K562 (cell line): ENCODE results near the gene ZMYND15. TPM values are rescaled to one million over a fixed set of nuclear protein-coding genes. Genes with fewer than 3 reads are reported as not detected.

Experiments used
- ARID1B ChIP-seq: fragments of 450-650 bp; IDR thresholded peaks from 2 replicates; pipeline ENCODE4 v1.6.1; 2016; ENCODE audit warnings: antibody characterized with exemption, mild to moderate bottlenecking, inconsistent platforms
- FIP1L1 ChIP-seq: fragments of 200-400 bp; formaldehyde crosslinking; IDR thresholded peaks from 2 replicates; pipeline ENCODE4 v1.6.1; 2018; ENCODE audit warnings: mild to moderate bottlenecking, low read depth, low read length; ENCODE audit not compliant: poor library complexity, severe bottlenecking
- FOXA1 ChIP-seq: fragments of 450-650 bp; IDR thresholded peaks from 2 replicates; pipeline ENCODE4 v1.6.1; 2016; ENCODE audit warnings: mild to moderate bottlenecking, borderline replicate concordance
- FOXO4 ChIP-seq: fragments of 450-650 bp; formaldehyde crosslinking; IDR thresholded peaks from 2 replicates; pipeline ENCODE4 v1.4.0; 2020; ENCODE audit warnings: mild to moderate bottlenecking, moderate library complexity
- GATA2 ChIP-seq: sonication (generic); formaldehyde crosslinking; IDR thresholded peaks from 2 replicates; pipeline ENCODE4 v1.4.0; 2020; ENCODE audit warnings: mild to moderate bottlenecking, missing genetic modification reagents
- HDAC3 ChIP-seq: fragments of 450-650 bp; IDR thresholded peaks from 2 replicates; pipeline ENCODE4 v1.6.1; 2018; ENCODE audit warnings: borderline replicate concordance, mild to moderate bottlenecking, moderate library complexity; ENCODE audit not compliant: partially characterized antibody
- JUND ChIP-seq, 2 experiments: IDR thresholded peaks; 2 replicates in 1 of 2; 3 replicates in 1 of 2; pipeline ENCODE4 v1.6.1; 2011; ENCODE audit warnings: borderline replicate concordance in 2 of 2, low read depth in 2 of 2, low read length in 2 of 2, improper control_type of control experiment in 1 of 2, missing biosample characterization in 1 of 2, missing genetic modification characterization in 1 of 2, missing genetic modification reagents in 1 of 2
- NFXL1 ChIP-seq: fragments of 450-650 bp; formaldehyde crosslinking; IDR thresholded peaks from 2 replicates; pipeline ENCODE4 v1.4.0; 2021; ENCODE audit warnings: mild to moderate bottlenecking
- SREBF1 ChIP-seq: fragments of 150-350 bp; IDR thresholded peaks from 2 replicates; pipeline ENCODE4 v1.6.1; 2014; ENCODE audit warnings: antibody characterized with exemption, low read depth, low read length, borderline replicate concordance
- TEAD1 ChIP-seq, 2 experiments: fragments of 450-650 bp in 1 of 2; sonication (generic) in 1 of 2; formaldehyde crosslinking; IDR thresholded peaks; 2 replicates each; pipeline versions ENCODE4 v1.4.0 to v1.8.0; 2020 to 2022; ENCODE audit warnings: mild to moderate bottlenecking in 2 of 2, missing genetic modification reagents in 1 of 2
- XRCC4 ChIP-seq: IDR thresholded peaks from one replicate; pipeline ENCODE4 v1.6.1; 2011; ENCODE audit not compliant: insufficient read depth, insufficient read length; ENCODE audit errors: extremely low read depth
- ZFP36 ChIP-seq: fragments of 150-350 bp; IDR thresholded peaks from 2 replicates; pipeline ENCODE4 v1.6.1; 2018; ENCODE audit warnings: low read length, low read depth; ENCODE audit not compliant: partially characterized antibody
- ZNF239 ChIP-seq: fragments of 250-450 bp; sonication (Bioruptor Pico); IDR thresholded peaks from 2 replicates; pipeline ENCODE4 v1.4.0; 2020; ENCODE audit warnings: mild to moderate bottlenecking
- ZNF347 ChIP-seq: fragments of 450-650 bp; formaldehyde crosslinking; IDR thresholded peaks from 2 replicates; pipeline ENCODE4 v1.4.0; 2020; ENCODE audit warnings: low read depth, mild to moderate bottlenecking, moderate library complexity
- ZNF449 ChIP-seq: fragments of 250-450 bp; sonication (Bioruptor Pico); IDR thresholded peaks from 2 replicates; pipeline ENCODE4 v1.8.0; 2022; ENCODE audit warnings: moderate library complexity, mild to moderate bottlenecking, inconsistent platforms
- ZNF512 ChIP-seq: IDR thresholded peaks from 2 replicates; pipeline ENCODE4 v1.6.1; 2016; ENCODE audit warnings: missing genetic modification characterization, missing compliant biosample characterization
- ZZZ3 ChIP-seq: fragments of 450-650 bp; IDR thresholded peaks from 2 replicates; pipeline ENCODE4 v1.6.1; 2016; ENCODE audit warnings: antibody characterized with exemption, mild to moderate bottlenecking, moderate library complexity
- polyA plus RNA-seq, 8 experiments: library from polyadenylated mRNA; depleted of rRNA in 4 of 8; stranded (reverse) in 5 of 8; unstranded in 3 of 8; fragments of >200 nt; fragmentation: Nextera tagmentation in 2 of 8; fragmentation: Illumina TruSeq in 1 of 8; extraction: Ambion mirVana in 2 of 8; extraction: Trizol in 1 of 8; gene quantifications; 2 replicates each; pipeline versions ENCODE4 v1.2.1 to v1.2.3, GENCODE V29; 2011 to 2014; ENCODE audit warnings: inconsistent platforms in 1 of 8, missing spikeins in 1 of 8
- total RNA-seq, 7 experiments: library from RNA; depleted of rRNA in 6 of 7; stranded (reverse); fragments of >200 nt in 6 of 7; fragmentation: Illumina TruSeq in 2 of 7; extraction: Trizol in 2 of 7; gene quantifications; 2 replicates each; pipeline versions ENCODE4 v1.2.1 to v1.2.3, GENCODE V29; 2011 to 2021; ENCODE audit warnings: low replicate concordance in 1 of 7
- TF ChIP-seq, protein P1 (sequence below): fragments of 250-450 bp; sonication (Bioruptor Pico); IDR thresholded peaks from 2 replicates; pipeline ENCODE4 v1.5.0; 2021
- TF ChIP-seq, protein P2 (sequence below), 2 experiments: fragments of 450-650 bp; conservative IDR thresholded peaks; 2 replicates each; pipeline ENCODE4 v1.6.1; 2017; ENCODE audit warnings: mild to moderate bottlenecking in 2 of 2, moderate library complexity in 2 of 2

Gene ZMYND15
- total and polyA plus RNA-seq, 9 of the 15 experiments (the other 6 are each of a cell fraction or from before 2014, with no cell fraction given), result 0.09 TPM; not detected in 8

DNA sequence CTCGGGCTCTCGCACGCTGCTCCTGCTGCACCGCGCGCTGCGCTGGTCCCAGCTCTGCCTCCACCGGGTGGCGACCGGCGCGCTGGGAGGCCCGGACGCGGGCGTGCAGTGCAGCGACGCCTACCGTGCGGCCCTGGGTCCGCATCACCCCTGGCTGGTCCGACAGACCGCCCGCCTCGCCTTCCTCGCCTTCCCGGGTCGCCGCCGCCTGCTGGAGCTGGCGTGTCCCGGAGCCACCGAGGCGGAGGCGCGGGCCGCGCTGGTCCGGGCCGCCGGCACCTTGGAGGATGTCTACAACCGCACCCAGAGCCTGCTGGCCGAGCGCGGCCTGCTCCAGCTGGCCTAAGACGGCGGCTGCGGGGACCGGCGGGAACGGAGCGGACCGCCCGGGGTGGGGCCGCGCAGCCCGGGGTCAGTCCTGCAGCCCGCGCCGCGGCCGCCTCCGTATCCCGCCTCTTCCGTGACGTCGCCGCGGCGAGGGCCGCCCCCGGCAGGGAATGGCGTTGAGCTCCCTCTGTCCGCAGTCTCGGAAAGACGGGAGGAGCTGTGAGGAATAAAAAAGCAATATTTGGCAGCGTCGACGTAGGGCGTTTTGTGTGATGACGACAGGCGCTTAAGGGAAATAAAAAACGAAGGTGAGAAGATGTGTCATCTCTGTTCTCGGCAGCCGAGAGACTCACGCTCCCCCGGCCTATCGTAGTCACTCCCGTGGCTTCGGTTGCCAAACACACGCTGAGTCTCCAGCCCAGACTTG, 50.5 kb downstream of the ZMYND15 start (continued):
- TF ChIP-seq ZNF512 (tag) (no peak), ARID1B (no peak), FOXA1 (no peak), FOXO4 (no peak), ZZZ3 (no peak), JUND (IDR thresholded peaks at IDR 0.05; ENCODE audit: borderline replicate concordance, low read depth, low read length) (peak; percentile 13; the same call in 1 of the 2 replicates), JUND (tag; IDR thresholded peaks at IDR 0.05; ENCODE audit: borderline replicate concordance, low read depth, low read length) (no peak; the same call in 2 of the 3 replicates), ZNF449 (CRISPR knock-in tag) (no peak), GATA2 (CRISPR knock-in tag) (no peak), ZNF347 (CRISPR knock-in tag) (no peak), XRCC4 (no peak), HDAC3 (no peak), SREBF1 (no peak), FIP1L1 (peak; percentile 59), TEAD1 (CRISPR knock-in tag; IDR thresholded peaks at IDR 0.05) (peak in 1 of 2 experiments; percentile 73; a peak in 2 of 4 replicates), ZNF239 (no peak), ZFP36 (peak; percentile 16), NFXL1 (no peak)
- TF ChIP-seq, protein P1, sequence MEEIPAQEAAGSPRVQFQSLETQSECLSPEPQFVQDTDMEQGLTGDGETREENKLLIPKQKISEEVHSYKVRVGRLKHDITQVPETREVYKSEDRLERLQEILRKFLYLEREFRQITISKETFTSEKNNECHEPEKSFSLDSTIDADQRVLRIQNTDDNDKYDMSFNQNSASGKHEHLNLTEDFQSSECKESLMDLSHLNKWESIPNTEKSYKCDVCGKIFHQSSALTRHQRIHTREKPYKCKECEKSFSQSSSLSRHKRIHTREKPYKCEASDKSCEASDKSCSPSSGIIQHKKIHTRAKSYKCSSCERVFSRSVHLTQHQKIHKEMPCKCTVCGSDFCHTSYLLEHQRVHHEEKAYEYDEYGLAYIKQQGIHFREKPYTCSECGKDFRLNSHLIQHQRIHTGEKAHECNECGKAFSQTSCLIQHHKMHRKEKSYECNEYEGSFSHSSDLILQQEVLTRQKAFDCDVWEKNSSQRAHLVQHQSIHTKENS (CRISPR knock-in tag), result no peak
- TF ChIP-seq, protein P2, sequence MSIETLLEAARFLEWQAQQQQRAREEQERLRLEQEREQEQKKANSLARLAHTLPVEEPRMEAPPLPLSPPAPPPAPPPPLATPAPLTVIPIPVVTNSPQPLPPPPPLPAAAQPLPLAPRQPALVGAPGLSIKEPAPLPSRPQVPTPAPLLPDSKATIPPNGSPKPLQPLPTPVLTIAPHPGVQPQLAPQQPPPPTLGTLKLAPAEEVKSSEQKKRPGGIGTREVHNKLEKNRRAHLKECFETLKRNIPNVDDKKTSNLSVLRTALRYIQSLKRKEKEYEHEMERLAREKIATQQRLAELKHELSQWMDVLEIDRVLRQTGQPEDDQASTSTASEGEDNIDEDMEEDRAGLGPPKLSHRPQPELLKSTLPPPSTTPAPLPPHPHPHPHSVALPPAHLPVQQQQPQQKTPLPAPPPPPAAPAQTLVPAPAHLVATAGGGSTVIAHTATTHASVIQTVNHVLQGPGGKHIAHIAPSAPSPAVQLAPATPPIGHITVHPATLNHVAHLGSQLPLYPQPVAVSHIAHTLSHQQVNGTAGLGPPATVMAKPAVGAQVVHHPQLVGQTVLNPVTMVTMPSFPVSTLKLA (conservative IDR thresholded peaks at IDR 0.05), result peak in 1 of 2 experiments; percentile 76; a peak in 2 of 4 replicates
